ENCODE measurements around the gene PIK3C2B. TPM values are rescaled to one million over a fixed set of nuclear protein-coding genes. Genes with fewer than 3 reads are reported as not detected.
"Not testable (repeated sequence)": the region's sequence is repeated elsewhere in the genome, so short reads cannot be mapped to it uniquely, and the experiment has no call there.

Gene PIK3C2B, protein sequence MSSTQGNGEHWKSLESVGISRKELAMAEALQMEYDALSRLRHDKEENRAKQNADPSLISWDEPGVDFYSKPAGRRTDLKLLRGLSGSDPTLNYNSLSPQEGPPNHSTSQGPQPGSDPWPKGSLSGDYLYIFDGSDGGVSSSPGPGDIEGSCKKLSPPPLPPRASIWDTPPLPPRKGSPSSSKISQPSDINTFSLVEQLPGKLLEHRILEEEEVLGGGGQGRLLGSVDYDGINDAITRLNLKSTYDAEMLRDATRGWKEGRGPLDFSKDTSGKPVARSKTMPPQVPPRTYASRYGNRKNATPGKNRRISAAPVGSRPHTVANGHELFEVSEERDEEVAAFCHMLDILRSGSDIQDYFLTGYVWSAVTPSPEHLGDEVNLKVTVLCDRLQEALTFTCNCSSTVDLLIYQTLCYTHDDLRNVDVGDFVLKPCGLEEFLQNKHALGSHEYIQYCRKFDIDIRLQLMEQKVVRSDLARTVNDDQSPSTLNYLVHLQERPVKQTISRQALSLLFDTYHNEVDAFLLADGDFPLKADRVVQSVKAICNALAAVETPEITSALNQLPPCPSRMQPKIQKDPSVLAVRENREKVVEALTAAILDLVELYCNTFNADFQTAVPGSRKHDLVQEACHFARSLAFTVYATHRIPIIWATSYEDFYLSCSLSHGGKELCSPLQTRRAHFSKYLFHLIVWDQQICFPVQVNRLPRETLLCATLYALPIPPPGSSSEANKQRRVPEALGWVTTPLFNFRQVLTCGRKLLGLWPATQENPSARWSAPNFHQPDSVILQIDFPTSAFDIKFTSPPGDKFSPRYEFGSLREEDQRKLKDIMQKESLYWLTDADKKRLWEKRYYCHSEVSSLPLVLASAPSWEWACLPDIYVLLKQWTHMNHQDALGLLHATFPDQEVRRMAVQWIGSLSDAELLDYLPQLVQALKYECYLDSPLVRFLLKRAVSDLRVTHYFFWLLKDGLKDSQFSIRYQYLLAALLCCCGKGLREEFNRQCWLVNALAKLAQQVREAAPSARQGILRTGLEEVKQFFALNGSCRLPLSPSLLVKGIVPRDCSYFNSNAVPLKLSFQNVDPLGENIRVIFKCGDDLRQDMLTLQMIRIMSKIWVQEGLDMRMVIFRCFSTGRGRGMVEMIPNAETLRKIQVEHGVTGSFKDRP (N-terminal part only)
- 17.7 TPM for total RNA-seq
- long read RNA-seq, partial matches to known transcripts: 0 of 8 reads
- long read RNA-seq, other reads (novel, unspliced or antisense): 8 of 8 reads

DNA sequence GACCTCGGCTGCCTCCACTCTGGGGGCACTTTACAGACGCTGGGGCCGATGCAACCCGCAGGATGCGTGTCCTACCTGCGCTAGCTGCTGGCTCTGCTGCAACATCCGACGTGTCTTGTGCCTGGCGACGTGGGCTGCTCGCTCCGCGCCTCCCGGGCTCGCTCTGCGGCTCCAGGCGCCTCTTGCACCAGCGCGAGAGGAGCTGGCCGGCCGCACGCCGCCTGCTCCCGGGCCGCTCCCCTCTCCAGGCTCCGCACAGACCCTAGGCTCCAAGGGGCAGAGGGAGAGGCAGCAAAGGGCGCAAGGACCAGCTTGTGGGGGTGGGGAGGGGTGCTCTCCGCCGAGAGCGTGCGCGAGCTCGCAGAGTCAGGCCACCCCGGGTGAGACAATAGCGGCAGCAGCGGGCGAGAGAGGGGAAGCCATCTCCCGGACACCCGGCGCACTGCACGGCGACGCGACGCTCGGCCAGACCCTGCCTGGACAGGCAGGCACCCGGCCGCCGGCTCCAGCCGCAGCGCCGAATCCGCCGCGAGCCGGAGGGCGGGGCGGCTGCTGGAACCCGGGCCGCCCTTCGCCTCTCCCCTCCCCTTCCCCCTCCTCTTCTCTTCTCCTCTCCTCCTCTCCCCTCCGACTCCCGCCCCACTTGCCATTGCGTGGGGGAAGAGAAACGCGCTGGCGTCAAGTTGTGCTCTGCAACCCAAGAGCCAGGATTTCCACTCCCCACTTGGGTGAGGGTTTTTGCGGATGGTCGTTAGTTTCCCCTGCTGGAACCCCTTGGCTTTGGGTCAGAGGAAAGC is at the start of gene PIK3C2B:
Gene PIK3C2B (minus strand): TSS at position 525 of the 797 bp plus-strand sequence. CDS start 25,003 bp downstream, outside the sequence.
- intact Hi-C loops (cut with DNase I): no loop called here
- peak; percentile 96 for ATAC-seq (ENCODE audit: poor library complexity)
- DNase-seq: peak; percentile 91

DNA sequence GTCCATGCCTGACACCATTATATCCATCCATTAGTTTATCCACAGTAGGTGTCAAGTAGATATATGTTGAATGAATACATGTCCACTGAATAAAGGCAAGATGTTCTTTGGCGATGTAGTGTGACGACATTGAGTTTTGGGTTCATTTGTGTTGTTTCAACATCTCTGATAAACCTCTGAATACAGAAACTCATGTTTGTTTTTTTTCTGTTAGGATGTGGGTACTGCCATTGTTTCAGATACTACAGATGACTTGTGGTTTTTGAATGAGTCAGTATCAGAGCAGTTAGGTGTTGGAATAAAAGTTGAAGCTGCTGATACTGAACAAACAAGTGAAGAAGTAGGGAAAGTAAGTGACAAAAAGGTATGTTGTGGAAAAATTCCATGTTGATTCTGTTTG is 49.7 kb upstream of the PIK3C2B start:
- intact Hi-C loops (cut with DNase I): no loop called here
- ATAC-seq (ENCODE audit: poor library complexity): no peak
- DNase-seq: no peak

DNA sequence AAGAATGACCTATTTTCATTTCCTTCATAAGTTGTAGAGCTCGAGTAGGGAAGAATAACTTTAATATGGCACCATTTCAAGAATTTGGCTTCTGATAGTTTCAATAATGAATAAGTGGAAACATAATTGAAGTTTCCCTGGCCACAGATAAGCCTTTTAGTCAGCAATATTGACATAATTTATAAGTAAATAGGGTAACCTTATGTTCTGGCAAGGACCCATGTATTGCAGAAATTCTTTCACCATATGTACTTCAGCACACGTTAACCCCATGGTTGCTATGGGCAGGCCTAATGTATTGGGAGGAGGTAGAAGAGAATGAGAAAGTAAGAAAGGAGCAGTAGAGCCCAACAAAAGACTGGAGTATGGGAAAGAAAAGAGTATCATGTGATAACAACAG is 47.0 kb upstream of the PIK3C2B start:
- no peak for DNase-seq
- ATAC-seq (ENCODE audit: poor library complexity): no peak
- intact Hi-C loops (cut with DNase I): no loop called here

DNA sequence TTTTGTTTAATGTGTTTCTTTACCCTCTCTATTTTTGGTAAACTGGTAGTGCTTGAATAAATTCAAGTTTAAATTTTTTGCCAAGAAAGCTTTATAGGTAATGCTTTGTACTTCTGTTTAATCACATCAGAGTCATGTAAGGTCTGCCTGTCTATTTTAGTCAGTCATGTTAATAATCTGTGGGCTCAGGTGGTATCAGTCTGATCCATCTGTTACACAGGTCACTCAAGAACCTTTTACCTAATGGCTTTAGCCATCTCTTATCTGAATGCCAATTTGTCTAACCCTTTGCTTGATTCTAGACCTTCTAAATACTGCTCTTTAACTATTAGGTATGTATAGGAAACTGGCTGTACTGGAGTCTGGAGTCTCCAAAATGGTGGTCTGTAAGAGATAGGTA is 38.2 kb upstream of the PIK3C2B start:
- intact Hi-C loops (cut with DNase I): no loop called here
- ATAC-seq (ENCODE audit: poor library complexity) (no peak), DNase-seq (no peak)

DNA sequence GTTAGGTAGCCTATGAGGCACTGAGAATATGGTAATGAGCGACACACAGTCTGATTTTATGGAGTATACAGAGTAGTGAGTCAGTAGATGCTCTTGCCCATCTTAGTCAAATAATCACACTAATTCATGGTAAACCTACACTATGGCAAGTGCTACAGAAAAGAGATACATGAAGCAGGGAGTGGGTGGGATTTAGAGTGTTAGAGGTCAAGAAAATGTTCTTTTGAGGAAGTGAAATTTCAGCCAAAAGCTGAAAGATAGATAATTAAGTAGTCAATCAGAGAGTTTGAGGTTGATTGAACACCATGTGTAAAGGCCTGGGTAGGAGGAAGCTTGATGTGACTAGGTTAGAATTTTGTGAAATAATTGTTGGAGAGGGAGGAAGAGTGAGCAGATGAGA is 36.3 kb upstream of the PIK3C2B start:
- ATAC-seq (ENCODE audit: poor library complexity) (no peak), DNase-seq (no peak)
- intact Hi-C loops (cut with DNase I): no loop called here

DNA sequence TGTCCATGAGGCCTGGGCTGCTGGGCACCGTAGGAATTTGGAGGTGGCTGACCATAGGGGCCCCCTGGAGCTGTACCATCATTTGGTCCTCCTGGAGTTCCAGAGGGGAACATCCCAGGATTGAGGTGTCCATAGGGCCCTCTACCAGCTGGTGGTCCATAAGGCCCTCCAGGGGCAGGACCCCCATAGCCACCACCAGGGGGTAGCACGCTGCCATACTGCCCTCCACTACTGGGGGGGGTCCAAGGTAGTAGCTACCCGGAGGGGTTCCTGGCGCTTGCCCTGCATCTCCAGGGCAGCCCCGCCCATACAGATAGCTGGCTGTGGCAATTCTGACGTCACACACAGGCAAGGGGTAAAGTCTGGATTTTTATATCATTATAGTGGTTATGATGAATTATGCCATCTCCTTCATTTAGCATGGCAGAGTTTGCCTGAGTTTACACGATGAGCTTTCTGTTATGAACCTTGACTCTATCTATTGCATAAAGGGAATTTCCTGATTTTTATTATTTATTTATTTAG is 34.8 kb upstream of the PIK3C2B start:
- DNase-seq (no peak), ATAC-seq (ENCODE audit: poor library complexity) (no peak)
- intact Hi-C loops (cut with DNase I): no loop called here

DNA sequence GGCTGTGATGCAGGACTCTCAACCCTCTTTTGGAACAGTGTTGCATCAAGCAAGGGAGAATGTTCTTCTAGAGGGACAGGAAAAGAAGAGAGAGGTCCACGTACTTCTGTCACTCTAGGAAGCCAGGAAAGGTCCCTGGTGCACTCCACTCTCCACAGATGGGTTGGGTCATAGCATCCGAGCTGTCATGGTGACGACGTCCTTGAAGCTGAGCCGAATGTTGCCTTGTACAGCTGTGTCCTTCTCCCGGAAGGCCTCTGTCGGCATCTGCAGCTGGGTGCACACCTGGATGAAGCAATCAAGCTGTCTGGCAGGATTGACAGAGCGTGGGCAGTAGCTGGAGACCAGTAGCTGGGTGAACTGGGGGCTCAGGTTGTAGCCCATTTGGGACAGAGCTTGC is 34.1 kb upstream of the PIK3C2B start:
- peak; percentile 42 for ATAC-seq (ENCODE audit: poor library complexity)
- DNase-seq: no peak
- intact Hi-C loops (cut with DNase I): no loop called here

DNA sequence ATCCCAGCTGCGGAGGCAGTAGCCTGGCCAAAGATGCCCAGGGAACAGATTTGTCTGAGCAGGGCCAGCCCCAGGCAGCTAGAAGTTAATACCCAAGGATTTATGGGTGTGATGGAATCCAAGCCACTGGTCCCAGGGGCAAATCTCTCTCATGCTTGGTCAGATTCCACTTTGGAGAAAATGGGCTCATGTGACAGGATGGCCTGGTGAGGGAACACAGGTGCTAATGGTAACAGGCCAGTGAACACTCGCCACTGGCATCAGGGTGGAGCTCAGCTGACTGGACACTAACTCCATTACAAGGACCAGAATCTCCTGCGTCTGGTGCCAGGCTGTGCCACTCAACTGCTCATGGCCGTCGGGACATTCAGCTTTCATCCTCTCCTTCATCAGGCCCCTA is 33.6 kb upstream of the PIK3C2B start:
- DNase-seq: no peak
- intact Hi-C loops (cut with DNase I): no loop called here
- ATAC-seq (ENCODE audit: poor library complexity): peak; percentile 47

DNA sequence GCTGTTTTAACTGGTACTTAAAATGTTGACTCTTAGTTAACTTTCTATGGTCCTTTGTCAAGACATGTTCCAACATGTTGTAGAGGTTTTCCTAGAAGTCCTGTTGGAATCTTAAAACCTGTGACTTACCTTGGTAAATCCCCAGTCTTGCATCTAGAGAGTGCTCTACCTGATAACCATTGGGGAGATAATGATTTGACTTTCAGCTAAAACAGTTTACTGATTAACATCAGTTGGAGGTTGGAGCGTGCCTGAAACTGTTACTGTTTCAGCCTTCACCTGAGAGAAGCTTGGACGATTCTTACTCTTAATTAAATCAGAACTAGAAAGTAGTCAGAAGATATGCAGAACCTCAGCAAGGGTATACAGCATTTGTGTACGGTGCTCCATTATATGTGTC is 30.4 kb upstream of the PIK3C2B start:
- no peak for ATAC-seq (ENCODE audit: poor library complexity)
- no peak for DNase-seq
- intact Hi-C loops (cut with DNase I): no loop called here

DNA sequence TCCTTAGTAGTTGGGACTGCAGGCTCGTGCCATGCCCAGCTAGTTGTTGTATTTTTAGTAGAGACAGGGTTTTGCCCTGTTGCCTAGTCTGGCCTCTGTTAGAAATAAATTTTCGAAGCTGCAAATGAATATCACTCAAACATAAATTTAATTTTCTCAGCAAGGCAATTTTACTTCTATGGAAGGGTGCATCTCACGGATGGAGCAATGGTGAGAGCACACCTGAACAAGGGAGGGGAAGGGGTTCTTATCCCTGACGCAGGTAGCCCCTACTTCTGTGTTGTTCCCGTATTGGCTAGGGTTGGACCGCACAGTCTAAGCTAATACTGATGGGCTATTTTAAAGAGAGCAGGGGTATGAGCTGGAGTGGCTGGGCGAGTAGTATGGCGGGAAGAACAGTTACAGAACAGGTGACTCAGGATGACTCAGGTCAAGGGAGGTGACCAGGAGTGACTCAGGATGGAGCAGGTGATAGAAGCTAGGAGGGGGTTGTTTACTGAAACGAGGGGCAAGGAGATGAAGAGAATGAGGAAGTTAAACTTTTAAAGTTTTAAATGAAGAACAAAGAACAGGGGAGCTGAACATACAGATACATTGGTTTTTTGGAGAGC is 29.1 kb upstream of the PIK3C2B start:
- ATAC-seq (ENCODE audit: poor library complexity) (no peak), DNase-seq (no peak)
- intact Hi-C loops (cut with DNase I): no loop called here

DNA sequence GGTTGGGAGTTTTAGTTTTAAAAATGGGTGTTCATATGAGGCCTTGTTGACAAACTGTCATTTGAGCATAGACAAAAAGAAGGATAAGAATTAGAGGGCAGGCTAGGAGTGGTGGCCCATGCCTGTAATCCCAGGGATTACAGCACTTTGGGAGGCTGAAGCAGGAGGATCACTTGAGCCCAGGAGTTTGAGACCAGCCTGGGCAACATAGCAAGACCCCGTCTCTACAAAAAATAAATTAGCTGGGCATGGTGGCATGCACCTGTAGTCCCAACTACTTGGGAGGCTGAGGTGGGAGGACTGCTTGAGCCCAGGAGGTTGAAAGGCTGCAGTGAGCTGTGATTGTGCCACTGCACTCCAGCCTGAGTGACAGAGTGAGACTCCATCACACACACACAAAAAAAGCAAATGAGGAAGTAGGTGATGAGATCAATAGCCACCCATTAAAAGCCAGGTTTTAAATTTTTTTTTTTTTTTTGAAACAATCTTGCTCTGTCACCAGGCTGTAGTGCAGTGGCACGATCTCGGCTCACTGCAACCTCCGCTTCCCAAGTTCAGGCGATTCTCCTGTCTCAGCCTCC is 27.4 kb upstream of the PIK3C2B start:
- DNase-seq; ATAC-seq (ENCODE audit: poor library complexity); intact Hi-C loops (cut with DNase I): not testable (repeated sequence)

DNA sequence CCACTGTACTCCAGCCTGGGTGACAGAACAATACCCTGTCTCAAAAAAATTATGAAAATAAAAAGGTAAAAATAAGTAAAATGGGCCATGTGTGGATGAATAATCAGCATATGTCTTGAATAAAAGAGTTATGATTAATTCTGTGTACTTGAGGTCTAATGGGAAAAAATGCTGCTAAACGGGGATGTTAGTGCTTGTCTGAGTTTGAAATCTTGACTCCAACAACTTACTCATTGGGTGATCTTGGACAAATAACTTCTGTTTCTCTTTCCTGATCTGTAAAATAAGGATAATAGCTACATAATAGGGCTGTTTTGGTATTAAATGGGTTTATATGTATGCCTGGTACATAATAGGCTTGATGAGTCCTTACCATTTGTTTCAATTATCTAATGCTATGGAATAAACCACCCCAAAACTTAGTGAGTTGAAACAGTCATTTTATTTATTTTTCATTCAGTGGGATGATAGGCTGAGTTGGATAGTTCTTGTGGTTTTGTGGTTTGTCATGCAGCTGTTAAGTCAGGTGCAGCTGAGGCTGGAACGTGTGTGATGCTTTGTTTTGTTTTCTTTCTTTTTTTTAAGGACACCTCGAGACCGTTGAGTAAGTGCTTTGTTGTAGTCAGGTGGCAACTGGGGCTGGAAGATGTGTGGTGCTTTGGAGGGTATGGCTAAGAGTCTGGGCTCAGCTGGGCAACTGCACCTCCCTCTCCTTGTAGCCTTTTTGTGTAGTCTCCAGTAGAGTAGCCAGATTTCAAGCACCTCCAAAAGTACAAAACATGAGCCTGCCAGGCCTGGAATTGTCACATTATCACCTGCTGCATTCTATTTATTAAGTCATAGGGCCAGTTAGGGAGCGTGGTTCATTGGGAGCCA is 26.5 kb upstream of the PIK3C2B start:
- peak; percentile 26 for ATAC-seq (ENCODE audit: poor library complexity)
- intact Hi-C loops (cut with DNase I): no loop called here

DNA sequence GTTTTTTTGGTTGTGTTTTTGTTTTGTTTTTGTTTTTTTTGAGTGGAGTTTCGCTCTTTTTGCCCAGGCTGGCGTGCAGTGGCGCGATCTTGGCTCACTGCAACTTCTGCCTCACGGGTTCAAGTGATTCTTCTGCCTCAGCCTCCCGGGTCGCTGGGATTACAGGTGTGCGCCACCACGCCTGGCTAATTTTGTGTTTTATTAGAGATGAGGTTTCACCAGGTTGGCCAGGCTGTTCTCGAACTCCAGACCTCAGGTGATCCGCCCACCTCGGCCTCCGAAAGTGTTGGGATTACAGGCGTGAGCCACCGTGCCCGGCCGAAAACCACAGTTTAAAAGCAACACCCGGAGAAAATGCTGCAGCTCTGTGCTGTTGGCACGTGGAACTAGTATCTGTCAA is 22.8 kb upstream of the PIK3C2B start:
- ATAC-seq (ENCODE audit: poor library complexity); DNase-seq; intact Hi-C loops (cut with DNase I): not testable (repeated sequence)

More for the DNA sequence above, 26.5 kb upstream of the PIK3C2B start:
- no peak for DNase-seq

DNA sequence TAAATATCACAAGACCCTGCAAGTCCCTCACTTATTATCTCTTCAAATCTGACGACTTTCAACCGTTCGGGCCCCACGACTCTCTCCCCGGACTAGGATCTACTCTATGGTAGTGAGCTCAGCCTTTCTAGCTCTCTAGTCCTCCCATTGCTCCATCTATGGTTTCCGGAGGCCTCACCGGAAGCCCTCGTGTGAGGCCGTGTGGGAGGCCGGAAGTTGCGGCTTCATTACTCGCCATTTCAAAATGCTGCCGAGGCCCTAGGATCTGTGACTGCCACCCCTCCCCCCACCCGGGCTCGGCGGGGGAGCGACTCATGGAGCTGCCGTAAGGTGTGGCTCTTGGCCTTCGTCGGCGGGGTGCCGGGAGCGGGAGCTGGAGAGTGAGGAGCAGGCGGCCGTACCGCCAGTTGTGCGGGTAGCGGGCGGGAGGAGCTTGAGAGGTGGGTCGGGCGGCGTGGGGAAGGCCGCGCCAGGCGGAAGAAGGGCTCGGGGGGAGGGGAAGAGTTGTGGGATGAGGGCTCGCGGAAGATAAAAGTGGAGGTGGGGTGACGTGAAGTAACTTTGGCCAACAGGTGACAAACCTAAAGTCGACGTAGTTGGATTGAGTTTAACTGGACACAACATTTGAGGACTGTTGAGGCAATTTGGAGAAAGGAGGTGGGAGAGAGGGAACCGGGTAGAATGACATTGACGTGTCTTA is 21.7 kb upstream of the PIK3C2B start, which contains the start of gene MDM4:
Gene MDM4 (plus strand): TSS at position 227 of the 700 bp plus-strand sequence. CDS start 9,113 bp downstream, outside the sequence.
- DNase-seq: peak; percentile 94
- intact Hi-C loops (cut with DNase I): no loop called here

DNA sequence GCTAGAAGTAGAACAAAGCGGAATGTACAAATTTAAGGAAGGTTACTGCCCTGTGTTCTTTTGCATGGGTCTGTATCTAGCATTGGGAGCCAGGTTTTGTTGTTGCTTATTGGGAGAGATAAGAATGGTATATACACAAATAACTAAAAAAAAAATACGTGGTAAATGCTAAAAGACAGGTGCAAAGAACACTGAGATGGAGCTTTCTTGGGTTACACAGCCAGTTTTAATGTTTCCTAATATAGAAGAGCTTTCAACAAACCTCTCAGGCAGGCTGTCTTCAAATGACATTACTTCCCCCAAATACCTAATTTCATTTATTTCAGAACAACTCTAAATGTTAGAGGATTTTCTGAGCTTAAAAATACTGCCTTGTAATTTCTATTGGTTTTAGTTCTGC is 20.2 kb upstream of the PIK3C2B start:
- ATAC-seq (ENCODE audit: poor library complexity) (no peak), DNase-seq (no peak)
- intact Hi-C loops (cut with DNase I): no loop called here

More for the DNA sequence above, 21.7 kb upstream of the PIK3C2B start, which contains the start of gene MDM4:
- ATAC-seq (ENCODE audit: poor library complexity): peak; percentile 98

Measured in Right ventricle myocardium superior (tissue), 1 donor.